NCI-H510A treated with DMSO at 0.1 percent for 48 hours (cell line): ENCODE measurements around the gene KCNMA1.

Source experiments
- DNase-seq: peaks from one replicate; lab custom pipeline; 2025; lab: John Stamatoyannopoulos, UW

KCNMA1 gene

DNA sequence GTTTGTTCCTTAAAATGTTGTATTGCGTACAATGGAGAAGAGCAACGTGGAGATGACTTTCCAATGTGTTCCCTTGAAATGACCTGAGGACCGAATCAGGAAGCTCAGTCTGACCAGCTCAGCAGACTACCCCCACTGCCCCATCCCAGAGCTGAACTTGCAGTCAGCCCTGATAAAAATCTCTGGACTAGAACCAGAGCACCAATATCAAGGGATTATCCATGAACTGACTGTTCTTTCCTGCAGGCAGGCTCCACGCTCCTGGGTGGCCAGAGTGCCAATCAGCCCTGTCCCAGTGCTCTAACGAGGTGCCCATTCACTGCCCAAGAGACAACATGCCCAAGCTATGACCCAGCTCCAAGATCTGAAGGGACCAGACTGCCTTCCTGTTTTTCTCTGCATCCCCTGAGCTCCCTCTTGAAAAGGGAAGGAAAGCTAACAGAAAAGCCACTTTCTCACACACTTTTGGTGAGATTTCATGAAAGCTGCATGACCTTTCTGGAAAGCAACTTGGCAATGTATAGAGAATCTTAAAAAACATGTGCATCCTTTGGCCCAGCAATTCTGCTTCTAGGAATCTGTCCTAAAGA is 130.2 kb downstream of the KCNMA1 start:
- no peak for DNase-seq

DNA sequence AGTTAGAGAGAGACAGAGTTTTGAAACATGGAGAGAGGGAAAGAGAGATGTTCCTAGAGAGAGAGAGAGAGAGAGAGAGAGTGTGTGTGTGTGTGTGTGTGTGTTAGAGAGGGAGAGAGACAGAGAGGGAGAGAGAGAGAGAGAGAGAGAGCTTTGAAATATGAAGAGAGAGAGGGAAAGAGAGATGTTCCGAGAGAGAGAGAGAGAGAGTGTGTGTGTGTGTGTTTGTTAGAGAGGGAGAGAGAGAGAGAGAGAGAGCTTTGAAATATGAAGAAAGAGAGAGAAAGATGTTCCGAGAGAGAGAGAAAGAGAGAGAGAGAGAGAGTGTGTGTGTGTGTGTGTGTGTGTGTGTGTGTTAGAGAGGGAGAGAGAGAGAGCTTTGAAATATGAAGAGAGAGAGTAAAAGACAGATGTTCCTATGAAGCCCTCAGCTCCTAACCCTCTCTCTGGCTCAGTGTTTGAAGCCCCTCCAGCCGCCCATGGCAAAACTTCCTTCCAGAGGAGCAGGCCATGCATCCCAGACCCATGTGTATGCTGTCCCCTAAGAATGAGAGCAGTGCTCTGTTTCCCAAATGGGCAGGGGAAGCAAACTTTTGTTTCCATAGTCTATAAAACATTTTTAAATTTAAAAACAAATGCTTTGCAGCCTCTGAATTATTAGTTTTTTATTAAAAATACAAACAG is 130.9 kb downstream of the KCNMA1 start:
- no peak for DNase-seq

DNA sequence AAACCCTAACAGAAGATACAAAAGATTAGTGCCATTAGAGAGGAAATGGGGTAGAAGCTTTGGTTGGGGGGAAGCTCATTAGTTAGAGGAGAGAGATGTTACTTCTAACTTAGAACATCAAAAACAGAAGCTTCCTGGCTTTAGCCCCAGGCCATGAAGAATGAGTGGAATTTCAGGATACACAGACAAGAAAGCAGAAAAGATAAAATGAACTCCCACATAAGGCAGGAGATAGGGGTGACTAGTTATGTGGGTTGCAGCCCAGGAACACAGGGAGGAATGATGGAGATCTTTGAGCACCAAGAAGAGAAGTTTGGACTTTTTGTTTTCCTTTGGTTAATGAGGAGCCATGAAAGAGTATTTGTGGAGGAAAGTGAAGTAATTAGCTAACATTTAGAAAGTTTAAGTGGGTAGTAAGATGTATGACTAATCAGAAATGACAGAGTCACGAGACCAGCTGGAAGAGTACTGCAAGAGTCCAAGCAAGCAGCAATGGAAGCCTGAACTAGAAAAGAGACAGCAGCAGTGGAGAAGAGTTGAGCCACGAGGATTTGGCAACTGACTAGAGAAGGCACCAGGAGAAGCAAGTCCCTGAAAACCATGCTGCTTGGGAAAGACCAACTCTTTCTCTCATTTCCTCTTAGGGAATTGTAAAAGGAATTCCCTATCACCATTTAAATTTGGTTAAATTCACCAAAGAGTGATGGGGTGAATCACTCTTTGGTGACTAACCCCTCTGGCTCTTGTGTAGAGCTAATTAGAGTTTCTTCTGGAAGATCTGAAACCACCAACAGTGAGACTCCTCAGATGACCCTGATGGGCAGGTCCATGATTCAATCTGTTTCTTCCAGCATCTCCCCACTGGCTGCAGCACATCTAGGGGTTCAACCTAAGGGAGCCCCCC is 131.9 kb downstream of the KCNMA1 start:
- DNase-seq: no peak

DNA sequence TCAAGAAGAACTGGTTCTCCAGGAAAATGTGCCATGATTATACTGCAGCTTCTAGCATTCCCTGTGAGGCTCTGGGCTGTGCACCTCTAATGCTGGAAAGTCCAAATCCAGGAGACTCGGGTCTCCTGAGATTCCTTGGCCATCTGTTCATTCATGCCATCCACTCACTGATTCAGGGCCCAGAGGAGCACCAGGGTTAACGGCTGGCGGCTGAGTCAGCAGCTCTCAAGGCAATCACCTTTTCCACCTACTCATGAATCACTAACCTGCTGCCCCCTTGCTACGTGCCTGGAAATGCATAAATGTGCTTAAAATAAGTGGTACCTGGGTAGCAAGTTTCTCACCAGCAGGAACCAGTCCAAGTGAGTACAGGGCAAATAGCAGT is 132.7 kb downstream of the KCNMA1 start:
- DNase-seq: peak; percentile 68

DNA sequence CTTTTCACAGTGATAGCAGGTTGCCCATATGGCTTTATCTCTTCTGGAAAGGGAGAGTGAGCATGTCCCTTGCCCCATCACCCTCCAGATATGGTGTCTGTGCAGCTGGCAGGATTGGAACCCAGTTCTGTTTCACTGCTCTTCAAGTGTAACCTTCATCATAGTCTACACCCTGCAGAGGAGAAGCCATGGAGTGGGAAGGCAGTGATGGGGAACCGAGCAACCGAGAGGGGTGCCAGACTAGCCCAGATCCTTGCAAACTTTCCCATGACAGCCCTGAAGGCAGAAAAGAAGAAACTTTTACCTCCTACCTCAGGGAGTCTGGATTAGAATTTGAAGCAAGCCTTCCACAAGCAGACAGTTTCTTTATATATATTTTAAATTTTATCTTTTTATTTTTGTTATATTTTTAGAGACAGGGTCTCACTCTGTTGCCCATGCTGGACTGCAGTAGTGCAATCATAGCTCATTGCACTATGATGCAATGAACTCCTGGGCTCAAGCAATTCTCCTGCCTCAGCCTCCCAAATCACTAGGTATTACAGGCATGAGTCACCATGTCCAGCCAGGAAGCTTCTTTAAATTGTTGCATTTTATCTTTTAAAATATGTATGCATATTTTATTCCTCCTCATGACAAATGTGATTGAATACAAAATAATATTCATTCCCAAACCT is 133.3 kb downstream of the KCNMA1 start:
- DNase-seq: no peak

DNA sequence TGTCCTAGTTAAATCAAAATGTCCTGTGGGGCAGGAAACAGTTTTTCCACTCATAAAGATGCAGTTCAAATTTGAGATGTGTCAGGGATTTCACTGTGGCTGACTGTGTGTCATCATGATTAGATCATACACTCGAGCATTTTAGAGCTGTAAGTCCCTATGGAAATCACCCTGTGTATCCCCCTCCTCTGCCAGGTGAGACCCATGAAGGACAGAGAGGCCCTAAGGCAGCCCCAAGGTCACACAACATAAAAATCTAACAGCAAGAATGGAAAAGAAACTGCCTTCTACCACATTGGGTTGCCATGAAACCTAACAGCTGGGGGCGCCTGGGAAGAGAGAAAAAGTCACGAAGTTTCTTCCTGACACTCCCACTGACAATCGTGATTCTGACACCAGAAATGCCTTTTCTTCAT is 135.8 kb downstream of the KCNMA1 start:
- DNase-seq: no peak

DNA sequence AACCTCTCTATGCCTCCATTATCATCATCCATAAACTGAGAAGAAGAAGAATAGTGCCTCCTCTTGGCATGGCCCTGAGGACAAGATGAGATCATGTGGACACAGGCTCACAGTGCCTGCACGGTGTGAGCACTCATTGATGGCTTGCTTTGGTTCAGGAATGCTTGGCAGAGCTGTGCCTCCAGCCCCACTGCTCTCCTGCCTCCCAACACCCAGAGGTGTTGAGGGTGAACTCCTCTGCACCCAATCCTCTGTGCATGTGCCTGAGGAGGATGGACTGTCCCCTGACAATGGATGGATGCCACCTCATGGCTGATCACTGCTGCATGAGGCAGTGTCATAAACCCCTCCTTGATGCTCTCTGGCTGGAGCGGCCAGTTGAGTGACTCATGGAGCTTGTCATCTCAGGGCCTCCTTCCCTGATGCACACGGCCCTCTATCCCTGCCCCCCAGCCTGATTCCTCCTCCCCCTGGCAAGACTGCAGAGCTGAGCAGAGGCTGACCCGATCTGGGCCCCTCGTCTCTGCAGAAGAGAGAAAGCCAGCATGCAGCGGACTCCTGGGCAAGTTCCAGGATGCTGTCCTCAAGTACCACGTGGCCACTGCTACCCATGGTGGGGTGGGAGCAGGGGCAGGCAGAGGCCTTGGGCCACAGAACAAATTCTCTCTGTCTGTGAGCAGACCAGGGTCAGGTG is 136.3 kb downstream of the KCNMA1 start:
- no peak for DNase-seq

DNA sequence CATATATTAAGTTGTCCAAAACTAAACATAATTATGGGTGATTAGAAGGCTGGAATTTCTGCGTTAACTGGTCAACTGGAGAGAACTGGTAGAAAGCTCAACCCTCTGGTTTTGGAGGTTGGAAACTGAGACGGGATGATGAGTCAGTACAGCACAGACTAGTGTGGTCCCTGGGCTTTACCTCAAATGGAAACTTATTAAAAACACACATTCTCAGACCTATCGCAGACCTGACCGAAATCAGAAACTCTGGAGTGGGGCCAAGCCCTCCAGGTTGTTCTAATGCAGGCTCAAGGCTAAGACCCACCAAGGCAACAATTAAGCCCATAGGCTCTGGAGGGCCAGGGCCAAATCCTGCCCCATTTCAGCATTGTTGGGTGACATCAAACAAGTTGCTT is 136.9 kb downstream of the KCNMA1 start:
- no peak for DNase-seq

DNA sequence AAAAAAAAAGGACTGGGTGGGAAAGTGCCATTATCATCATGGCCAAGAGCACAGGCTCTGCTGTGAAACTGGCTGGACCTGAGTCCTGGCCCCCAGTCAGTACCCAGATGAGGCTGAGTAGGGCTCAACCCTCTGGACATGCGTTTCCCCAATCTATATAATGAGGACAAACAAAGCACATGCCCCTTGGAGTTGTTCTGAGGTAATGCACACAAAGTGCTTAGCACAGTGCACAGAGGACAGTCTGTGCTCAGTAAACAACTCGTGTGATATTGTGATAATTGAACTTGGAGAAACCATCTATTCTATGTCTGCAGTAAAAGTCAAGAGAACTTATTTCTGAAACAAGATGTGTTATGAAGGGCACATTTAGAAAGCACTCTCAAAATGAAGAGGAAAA is 138.8 kb downstream of the KCNMA1 start:
- DNase-seq: peak; percentile 21

DNA sequence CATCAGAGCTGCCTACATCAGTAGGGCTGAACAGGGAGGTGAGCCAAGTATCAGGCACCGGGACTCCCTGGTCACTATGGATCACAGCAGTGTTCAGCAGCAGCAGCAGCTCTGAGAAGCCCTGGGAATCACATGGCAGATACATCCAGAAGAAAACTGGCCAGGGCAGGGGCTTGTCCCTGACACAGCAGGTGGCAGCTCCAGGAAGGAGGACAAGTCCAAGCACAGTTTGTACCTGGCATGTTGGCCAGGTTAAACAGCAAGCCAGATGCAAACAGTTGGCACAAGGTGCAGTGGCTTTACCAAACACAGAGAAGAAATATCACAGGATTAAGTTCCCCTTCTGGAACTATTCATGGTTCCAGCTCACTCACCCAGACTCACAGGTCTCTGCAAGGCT is 139.4 kb downstream of the KCNMA1 start:
- peak; percentile 56 for DNase-seq

DNA sequence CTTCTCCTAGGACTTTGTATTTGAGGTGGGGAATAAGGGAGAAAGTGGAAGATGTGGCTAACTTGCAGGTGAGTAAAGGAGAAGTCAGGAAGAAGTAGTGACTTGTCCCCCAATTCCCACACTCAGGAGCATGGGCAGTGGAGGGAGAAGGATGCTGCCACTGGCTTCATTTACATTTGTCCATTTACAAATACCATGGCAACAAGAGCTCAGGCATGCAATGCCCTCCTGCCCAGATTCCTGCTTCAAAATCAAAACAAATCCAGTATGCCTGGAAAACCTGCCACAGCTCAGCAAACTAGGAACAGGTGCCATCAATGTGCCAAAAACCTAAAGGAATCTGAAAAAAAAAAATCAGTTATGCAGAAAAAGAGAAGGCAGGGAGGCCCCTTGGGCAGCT is 139.9 kb downstream of the KCNMA1 start:
- DNase-seq: peak; percentile 25

DNA sequence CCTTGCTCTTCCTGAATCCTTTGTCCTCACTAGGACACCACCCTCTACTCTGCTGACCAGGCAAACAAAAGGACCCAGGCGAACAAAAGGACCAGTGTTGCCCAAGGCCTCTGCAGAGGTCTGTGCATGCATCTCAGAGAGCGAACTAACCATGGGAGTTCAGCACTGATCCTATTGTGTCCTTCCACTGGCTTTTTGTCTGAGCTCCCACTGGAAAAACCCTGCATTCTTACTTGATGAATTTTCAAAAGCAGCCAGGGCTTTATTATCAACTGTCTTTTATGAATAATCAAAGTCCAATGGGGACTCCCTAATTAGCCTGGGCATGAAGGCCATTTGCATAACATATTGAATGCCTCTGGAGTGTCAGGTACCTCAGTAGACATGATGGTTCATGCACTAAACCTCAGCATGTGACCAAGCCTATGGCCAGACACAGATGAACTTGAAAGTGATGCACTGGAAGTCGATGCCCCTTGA is 140.6 kb downstream of the KCNMA1 start:
- DNase-seq: no peak

DNA sequence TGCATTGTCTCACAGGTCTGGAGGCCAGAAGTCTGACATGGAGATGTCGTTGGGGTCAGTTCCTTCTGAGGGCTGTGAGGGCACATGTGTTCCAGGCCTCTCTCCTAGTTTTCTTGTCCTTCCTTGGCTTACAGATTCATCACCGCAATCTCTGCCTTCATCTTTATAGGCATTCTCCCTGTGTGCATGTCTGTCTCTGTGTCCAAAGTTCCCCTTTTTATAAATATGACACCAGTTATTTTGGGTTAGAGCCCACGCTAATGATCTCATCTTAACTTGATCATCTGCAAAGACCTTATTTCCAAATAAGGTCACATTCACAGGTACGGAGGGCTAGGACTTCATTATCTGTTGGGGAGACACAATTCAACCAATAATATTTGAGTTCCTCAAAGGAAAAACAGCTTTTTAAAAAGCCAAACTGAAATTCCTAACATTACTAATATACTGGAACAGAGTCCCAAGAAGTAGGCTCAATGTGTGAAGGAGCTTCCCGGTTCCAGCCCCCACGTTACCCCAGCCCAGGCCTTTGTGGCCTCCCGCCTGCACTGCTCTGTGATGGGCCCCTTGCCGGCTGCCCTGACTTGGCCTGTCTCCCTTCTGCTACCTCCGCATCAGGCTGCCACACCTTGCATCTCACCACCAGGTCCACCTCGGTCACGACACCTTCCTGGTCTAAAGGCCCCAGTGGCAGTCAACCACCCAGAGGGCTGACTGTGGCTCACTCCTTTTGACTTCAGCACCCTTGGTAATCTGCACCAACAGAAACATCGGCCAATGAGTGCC is 142.7 kb downstream of the KCNMA1 start:
- DNase-seq: no peak

DNA sequence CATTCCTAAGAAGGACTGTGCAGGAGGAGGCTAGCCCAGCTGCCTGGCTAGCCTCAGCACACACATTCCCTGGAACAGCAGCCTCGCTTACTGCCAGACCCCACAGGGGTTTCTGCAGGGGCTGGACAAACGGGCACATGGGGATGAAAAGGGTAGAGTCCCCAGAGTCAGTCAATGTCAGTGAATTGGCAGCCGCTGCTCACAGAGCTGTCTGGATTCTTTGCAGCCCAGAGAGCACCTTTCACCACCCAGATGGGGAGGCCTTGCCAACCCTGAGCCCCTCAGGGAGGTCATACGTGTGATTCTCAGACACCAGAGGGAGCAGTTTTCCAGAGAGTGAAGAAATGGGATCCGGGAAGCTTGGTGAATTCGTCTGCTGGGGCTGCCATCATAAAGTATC is 143.3 kb downstream of the KCNMA1 start:
- peak; percentile 35 for DNase-seq

DNA sequence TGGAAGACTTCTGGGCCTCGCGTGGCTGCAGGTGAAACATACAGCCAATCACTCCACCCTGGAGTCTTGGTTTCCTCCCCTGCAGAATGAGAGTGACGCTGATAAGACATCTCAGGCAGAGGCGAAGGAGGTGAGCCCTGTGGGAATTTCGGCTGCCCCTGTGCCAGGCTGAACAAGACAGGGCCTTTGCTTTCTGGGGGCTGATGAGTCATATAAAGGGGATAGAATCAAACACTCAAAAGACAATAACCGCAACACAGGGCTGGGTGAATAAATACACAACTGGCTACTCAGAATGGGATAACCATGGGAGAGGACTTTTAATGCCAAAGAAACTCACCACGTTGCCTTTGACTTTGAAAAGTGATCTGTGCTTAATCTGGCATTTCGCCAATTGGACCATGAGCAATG is 143.8 kb downstream of the KCNMA1 start:
- DNase-seq: no peak

DNA sequence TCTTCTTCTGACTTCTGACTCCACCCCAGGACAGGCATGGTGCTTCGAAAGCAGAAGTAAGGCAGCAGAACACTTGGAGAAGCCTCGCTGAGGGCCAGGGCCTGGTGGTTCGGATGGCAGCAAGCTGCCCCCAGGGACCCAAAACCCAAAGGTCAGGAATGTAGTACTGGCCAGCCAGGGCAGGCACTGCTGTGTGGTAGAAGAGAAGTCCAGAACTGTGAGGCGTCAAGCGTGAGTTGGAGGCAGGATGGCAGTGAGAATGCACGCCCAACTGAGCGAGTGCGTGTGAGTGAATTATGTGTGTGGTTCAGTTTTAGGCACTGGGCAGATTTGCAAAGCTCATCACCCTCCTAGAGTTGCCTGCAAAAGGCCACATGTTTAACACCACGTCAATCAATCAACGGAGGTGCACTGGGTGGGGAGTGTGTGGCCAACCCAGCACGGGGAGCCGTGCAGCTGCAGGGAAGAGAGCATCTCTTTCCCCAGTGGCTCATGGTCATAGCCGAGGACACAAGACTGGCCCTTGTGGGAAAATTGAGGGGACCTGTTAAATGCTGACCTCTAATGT is 144.3 kb downstream of the KCNMA1 start:
- DNase-seq: no peak

DNA sequence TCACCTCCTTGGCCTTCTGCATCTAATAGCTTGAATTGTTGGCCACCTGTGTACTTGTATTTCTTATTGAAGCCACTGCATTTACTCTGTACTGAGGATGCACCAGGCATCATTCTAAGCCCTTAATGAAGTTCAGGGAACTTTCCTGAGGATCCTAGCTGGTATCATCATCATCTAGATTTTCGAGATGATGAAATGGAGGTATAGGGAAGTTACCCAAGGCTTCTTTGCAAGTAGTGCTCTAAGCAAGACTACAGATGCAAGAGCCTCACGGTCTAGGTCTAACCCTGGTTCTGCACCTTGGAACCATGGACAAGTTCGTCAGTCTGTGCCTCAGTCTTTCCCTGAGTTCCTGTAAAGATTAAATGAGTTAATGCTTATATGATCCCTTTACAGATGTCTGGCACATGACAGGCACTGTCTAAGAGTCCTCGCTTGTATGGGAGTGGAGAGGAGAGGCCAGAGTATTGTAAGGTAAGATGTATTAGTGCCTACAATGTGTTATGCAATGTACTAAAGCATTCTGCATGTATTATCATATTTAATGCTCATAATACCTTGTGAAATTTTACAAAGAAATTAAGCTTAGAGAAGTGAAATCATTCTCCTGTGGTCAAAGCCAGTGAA is 145.1 kb downstream of the KCNMA1 start:
- no peak for DNase-seq

DNA sequence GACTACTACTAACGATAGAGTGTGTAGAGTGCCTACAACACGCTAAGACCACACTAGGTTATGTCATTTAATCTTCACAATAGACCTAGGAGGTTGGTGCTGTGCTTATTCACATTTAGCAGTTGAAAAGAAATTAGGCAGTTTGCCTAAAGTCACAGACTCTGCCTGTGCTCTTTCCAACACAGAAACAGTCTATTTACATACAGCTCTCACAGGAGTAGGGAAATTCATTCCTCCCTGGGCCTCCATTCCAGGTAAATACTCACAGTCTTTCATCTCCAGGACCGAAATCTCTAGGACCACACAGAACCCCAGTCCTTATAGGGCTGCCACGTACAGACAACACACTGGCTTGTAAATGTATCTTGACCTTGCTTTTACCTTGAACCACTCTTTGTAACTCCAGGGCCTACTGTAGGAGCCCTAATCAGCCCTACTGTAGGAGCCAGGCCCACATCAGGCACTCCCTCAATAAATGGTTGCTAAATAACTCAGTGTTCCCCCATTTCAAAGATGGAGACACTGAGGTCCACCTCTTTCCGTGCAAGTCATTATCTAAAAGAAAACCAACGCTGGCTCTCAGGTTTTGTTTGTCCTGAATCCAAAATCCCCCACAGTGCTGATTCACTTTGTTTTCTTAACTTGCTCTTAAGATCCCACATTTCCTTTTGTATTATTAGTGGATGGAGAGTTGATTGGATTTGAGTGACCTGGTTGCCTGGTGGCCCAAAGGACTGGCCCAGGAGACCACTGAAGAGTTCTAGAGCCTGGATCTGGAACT is 146.9 kb downstream of the KCNMA1 start:
- DNase-seq: no peak

DNA sequence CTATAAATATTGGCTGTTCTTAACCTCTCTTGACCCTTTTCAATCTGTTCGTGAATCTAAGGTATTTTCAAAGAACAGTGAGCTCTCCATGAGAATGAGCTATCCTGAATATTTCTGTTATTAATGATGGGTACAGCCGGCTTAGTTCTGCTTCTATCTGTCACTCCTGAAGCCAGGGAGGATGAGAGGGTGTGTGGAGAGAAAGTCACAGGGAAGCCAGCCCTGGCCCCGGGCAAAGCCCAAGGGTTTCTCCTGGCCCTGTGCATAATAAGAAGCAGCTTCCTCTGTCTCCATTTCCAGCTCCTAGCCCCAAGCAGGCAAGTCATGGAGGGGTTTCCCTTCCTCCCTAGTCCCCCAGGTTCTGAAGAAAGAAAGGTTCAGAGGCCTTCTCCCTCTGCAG is 151.1 kb downstream of the KCNMA1 start:
- DNase-seq: no peak
